ENCODE results near the gene FERMT3. TPM values are rescaled to one million over a fixed set of nuclear protein-coding genes. Genes with fewer than 3 reads are reported as not detected.

Gene FERMT3
- total and polyA plus RNA-seq, 4 donors, result 3.4 to 47.2 (median 9.7) TPM

GRCh38 chr11:64227405-64227956 lies 21.0 kb downstream of the FERMT3 start:
- no peak for TF ChIP-seq GABPA (IDR thresholded peaks at IDR 0.05 in 1 of 2, conservative IDR thresholded peaks at IDR 0.05 in 1 of 2)
- no peak for TF ChIP-seq FOXA2 (IDR thresholded peaks at IDR 0.05)
- TF ChIP-seq TAF1 (conservative IDR thresholded peaks at IDR 0.05), result no peak
- no peak for TF ChIP-seq JUND (IDR thresholded peaks at IDR 0.05)
- no peak for TF ChIP-seq ATF3 (IDR thresholded peaks at IDR 0.05)
- no peak for TF ChIP-seq CTCF (IDR thresholded peaks at IDR 0.05; ENCODE audit: low read depth, low read length, missing input control)
- TF ChIP-seq HNF4A (conservative IDR thresholded peaks at IDR 0.05), result no peak
- TF ChIP-seq FOXA1 (IDR thresholded peaks at IDR 0.05), result no peak
- TF ChIP-seq SP1 (IDR thresholded peaks at IDR 0.05), result no peak
- no peak for TF ChIP-seq NR2F2 (IDR thresholded peaks at IDR 0.05)
- TF ChIP-seq RXRA (IDR thresholded peaks at IDR 0.05), result no peak
- no peak for DNase-seq (ENCODE audit: low spot score)
- no peaks in the 10 kb centered on the region for H3K27me3 ChIP-seq (ENCODE audit: control insufficient read depth in 4 of 4, insufficient read depth in 4 of 4, low read length in 3 of 4)
- WGBS, result 88% methylated on average over 3 of the region's 3 CpGs
- peak overlapping the region in 1 of 3 donors; percentile 51 for H3K4me3 ChIP-seq (ENCODE audit: low read depth in 1 of 3, low read length in 3 of 3)
- H3K27ac ChIP-seq (ENCODE audit: low read depth in 1 of 2, low read length in 2 of 2), result no peak overlapping the region
- H3K9me3 ChIP-seq (ENCODE audit: control insufficient read depth in 4 of 4, low read length in 3 of 4), result no peaks in the 10 kb centered on the region
- H3K4me1 ChIP-seq (ENCODE audit: control insufficient read depth in 4 of 4, insufficient read depth in 4 of 4, low read length in 3 of 4), result peaks cover 14 to 47% (median 30%) of the 10 kb centered on the region in 4 donors
- peak overlapping the region in 1 of 2 donors; percentile 89 for H3K9ac ChIP-seq (ENCODE audit: low read depth in 1 of 2, low read length in 2 of 2)
- peaks cover 0 to 14% (median 6%) of the 10 kb centered on the region in 4 donors for H3K36me3 ChIP-seq (ENCODE audit: control insufficient read depth in 4 of 4, insufficient read depth in 3 of 4, low read depth in 1 of 4, low read length in 3 of 4)

- Histone ChIP-seq H3K4me3 (ENCODE audit: low read depth in 1 of 3, low read length in 3 of 3) (no peak overlapping the region), H3K9ac (ENCODE audit: low read depth in 1 of 2, low read length in 2 of 2) (no peak overlapping the region), H3K27ac (ENCODE audit: low read depth in 1 of 2, low read length in 2 of 2) (peak overlapping the region in 1 of 2 donors; percentile 92), H3K27me3 (ENCODE audit: control insufficient read depth in 4 of 4, insufficient read depth in 4 of 4, low read length in 3 of 4) (no peaks in the 10 kb centered on the region), H3K36me3 (ENCODE audit: control insufficient read depth in 4 of 4, insufficient read depth in 3 of 4, low read depth in 1 of 4, low read length in 3 of 4) (peaks cover 0 to under 1% (median 0%) of the 10 kb centered on the region in 4 donors), H3K4me1 (ENCODE audit: control insufficient read depth in 4 of 4, insufficient read depth in 4 of 4, low read length in 3 of 4) (peaks cover 17 to 56% (median 34%) of the 10 kb centered on the region in 4 donors), H3K9me3 (ENCODE audit: control insufficient read depth in 4 of 4, low read length in 3 of 4) (no peaks in the 10 kb centered on the region)
- WGBS, result 90% methylated on average over 12 of the region's 12 CpGs
- DNase-seq (ENCODE audit: low spot score), result no peak
- TF ChIP-seq, protein P1, sequence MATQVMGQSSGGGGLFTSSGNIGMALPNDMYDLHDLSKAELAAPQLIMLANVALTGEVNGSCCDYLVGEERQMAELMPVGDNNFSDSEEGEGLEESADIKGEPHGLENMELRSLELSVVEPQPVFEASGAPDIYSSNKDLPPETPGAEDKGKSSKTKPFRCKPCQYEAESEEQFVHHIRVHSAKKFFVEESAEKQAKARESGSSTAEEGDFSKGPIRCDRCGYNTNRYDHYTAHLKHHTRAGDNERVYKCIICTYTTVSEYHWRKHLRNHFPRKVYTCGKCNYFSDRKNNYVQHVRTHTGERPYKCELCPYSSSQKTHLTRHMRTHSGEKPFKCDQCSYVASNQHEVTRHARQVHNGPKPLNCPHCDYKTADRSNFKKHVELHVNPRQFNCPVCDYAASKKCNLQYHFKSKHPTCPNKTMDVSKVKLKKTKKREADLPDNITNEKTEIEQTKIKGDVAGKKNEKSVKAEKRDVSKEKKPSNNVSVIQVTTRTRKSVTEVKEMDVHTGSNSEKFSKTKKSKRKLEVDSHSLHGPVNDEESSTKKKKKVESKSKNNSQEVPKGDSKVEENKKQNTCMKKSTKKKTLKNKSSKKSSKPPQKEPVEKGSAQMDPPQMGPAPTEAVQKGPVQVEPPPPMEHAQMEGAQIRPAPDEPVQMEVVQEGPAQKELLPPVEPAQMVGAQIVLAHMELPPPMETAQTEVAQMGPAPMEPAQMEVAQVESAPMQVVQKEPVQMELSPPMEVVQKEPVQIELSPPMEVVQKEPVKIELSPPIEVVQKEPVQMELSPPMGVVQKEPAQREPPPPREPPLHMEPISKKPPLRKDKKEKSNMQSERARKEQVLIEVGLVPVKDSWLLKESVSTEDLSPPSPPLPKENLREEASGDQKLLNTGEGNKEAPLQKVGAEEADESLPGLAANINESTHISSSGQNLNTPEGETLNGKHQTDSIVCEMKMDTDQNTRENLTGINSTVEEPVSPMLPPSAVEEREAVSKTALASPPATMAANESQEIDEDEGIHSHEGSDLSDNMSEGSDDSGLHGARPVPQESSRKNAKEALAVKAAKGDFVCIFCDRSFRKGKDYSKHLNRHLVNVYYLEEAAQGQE (IDR thresholded peaks at IDR 0.05), result no peak
- TF ChIP-seq YY1 (IDR thresholded peaks at IDR 0.05), result no peak
- TF ChIP-seq SP1 (IDR thresholded peaks at IDR 0.05), result no peak
- TF ChIP-seq ATF3 (IDR thresholded peaks at IDR 0.05), result no peak
- TF ChIP-seq MAX (IDR thresholded peaks at IDR 0.05), result no peak
- no peak for TF ChIP-seq RXRA (IDR thresholded peaks at IDR 0.05)
- no peak for TF ChIP-seq FOXA1 (IDR thresholded peaks at IDR 0.05)
- no peak for TF ChIP-seq HNF4A (conservative IDR thresholded peaks at IDR 0.05)
- no peak for TF ChIP-seq FOXA2 (IDR thresholded peaks at IDR 0.05)
- no peak for TF ChIP-seq JUND (IDR thresholded peaks at IDR 0.05)
- no peak for TF ChIP-seq GABPA (IDR thresholded peaks at IDR 0.05 in 1 of 2, conservative IDR thresholded peaks at IDR 0.05 in 1 of 2)
- TF ChIP-seq RAD21 (IDR thresholded peaks at IDR 0.05), result no peak
- TF ChIP-seq EGR1 (IDR thresholded peaks at IDR 0.05; ENCODE audit: low read depth in 2 of 2), result no peak
- TF ChIP-seq, protein P2, sequence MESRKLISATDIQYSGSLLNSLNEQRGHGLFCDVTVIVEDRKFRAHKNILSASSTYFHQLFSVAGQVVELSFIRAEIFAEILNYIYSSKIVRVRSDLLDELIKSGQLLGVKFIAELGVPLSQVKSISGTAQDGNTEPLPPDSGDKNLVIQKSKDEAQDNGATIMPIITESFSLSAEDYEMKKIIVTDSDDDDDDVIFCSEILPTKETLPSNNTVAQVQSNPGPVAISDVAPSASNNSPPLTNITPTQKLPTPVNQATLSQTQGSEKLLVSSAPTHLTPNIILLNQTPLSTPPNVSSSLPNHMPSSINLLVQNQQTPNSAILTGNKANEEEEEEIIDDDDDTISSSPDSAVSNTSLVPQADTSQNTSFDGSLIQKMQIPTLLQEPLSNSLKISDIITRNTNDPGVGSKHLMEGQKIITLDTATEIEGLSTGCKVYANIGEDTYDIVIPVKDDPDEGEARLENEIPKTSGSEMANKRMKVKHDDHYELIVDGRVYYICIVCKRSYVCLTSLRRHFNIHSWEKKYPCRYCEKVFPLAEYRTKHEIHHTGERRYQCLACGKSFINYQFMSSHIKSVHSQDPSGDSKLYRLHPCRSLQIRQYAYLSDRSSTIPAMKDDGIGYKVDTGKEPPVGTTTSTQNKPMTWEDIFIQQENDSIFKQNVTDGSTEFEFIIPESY (IDR thresholded peaks at IDR 0.05), result no peak
- no peak for TF ChIP-seq TAF1 (conservative IDR thresholded peaks at IDR 0.05)
- no peak for TF ChIP-seq NR2F2 (IDR thresholded peaks at IDR 0.05)
- no peak for TF ChIP-seq CTCF (IDR thresholded peaks at IDR 0.05; ENCODE audit: low read depth, low read length, missing input control)
- TF ChIP-seq HNF4G (IDR thresholded peaks at IDR 0.05), result no peak
Measured at GRCh38 chr11:64229090-64229743, 22.7 kb downstream of the FERMT3 start.
